NCI-H1105 (cell line): ENCODE results near the gene FBXO31.
"Not testable (repeated sequence)": the region's sequence is repeated elsewhere in the genome, so short reads cannot be mapped to it uniquely, and the experiment has no call there.

Source experiments
- DNase-seq: peaks from one replicate; lab custom pipeline; 2025; lab: John Stamatoyannopoulos, UW

The FBXO31 gene

GRCh38 chr16:87362828-87363559, 20.6 kb downstream of the FBXO31 start:
- not testable (repeated sequence) for DNase-seq

DNA sequence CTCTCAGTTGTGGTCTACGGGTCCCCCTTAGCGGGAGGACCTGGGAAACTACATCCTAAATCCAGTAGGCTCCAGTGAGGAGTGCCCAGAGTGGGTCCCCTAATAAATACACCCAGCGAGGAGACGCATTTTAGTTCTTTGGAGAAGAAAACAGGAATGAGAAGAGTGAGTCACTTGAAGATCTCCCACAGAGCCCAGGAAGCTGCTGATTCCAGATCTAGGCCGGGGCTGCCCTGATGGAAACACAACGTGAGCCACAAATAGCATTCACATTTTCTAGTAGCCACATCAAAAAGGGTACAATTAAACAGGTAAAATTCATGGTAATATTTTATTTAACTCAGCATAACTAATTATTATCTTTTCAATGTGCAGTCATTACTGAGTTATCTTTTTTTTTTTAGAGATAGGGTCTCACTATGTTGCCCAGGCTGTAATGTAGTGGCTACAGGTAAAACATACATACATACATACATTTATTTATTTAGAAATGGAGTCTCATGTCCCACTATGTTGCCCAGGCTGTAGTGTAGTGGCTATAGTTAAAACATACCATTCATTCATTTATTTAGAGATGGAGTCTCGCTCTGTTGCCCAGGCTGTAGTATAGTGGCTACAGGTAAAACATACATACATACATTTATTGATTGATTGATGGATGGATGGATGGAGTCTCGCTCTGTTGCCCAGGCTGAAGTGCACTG, 21.5 kb downstream of the FBXO31 start:
- DNase-seq: no peak

DNA sequence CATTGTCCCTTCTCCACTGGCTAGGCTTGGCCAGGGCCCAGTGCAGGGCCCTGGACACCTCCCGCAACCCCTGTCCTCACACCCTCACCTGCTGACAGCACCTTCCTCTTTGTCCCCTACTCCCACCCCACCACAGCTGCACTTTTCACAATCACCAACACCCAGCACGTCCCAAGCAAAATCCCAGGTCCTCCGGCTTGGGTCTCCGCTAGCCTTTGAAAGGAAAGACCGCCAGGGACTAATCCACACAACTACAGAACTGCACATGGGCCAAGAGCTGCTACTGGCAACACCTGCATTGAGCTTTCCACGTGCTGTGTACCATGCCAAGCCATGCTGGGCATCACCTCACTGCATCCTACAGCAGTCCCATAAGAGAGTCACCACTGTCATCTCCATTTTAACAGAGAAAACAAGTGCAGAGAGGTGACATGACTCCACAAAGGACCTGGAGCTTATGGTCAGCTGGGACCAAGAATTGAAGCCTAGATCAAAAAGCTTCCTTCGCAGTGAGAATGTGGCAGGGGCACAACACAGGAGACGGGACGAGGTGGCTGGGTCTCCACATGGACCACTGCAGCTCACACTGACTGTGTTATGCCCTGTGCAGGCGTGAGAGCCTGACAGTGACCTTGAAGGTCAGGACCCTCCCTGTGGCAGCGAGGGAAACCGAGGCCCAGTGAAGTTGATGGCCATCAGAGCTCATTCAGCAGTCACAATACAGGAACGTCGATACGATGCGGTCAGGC, 22.5 kb downstream of the FBXO31 start:
- no peak for DNase-seq

GRCh38 chr16:87359121-87359520, 24.5 kb downstream of the FBXO31 start:
- no peak for DNase-seq

GRCh38 chr16:87358696-87359095, 24.9 kb downstream of the FBXO31 start:
- DNase-seq: no peak

GRCh38 chr16:87358250-87358649, 25.3 kb downstream of the FBXO31 start:
- no peak for DNase-seq

- no peak for DNase-seq
Measured at GRCh38 chr16:87356491-87356853, 27.1 kb downstream of the FBXO31 start.

GRCh38 chr16:87353613-87354012, 30.0 kb downstream of the FBXO31 start:
- DNase-seq: no peak

DNA sequence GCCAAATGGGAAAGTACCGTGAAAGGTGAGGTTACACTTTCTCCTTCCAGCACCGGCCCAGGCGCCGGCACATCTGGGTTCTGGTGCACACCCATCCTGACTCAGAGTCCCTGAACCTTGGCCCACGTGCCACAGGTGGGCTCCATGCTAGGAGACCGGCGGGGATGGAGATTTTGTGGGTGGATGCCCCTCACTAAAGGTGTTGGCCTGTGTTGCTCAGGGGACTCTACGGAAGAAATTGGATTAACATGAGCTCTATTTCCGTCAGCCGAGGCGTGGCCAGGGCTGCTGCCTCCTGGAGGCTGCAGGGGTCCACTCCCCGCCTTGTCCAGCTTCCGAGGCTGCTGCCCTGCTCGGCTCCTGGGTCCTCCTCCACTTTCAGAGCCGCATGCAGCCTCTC, 30.8 kb downstream of the FBXO31 start:
- no peak for DNase-seq

DNA sequence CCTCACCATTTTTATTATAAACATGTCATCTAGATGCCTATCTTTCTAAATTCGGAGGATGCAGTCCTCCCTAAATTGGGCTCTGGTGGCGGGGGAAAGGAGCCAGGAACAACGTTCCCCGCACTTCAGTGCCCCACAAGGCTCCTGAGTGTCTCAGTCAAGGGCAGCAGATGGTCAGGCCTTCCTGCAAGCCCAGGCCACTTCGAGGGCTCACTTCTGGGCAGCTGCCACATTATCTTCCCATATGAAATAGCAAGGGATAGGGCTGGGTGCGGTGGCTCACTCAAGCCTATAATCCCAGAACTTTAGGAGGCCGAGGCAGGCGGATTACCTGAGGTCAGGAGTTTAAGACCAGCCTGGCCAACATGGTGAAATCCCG, 32.3 kb downstream of the FBXO31 start:
- DNase-seq: no peak

GRCh38 chr16:87350681-87351319, 32.8 kb downstream of the FBXO31 start:
- no peak for DNase-seq

DNA sequence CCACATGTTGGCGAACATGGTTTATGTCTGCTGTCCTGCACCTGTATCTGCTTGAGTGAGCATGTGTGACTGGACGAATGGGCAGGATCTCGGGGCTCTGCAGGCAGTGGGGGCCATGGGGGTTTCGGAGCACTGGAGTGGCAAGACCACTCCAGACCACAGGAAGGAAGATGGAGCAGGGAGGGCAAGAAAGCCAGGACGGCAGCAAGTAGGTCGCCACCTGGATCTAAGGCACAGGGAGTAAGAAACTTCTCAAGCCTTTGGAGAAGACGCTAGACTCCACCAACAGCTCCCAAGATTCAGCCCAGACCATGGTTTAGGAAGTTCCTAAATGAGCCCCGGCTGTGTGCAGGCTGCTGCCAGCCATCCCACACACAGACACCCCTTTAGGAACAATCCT, 33.5 kb downstream of the FBXO31 start:
- DNase-seq: no peak

- no peak for DNase-seq
Measured at GRCh38 chr16:87348616-87349157, 34.9 kb downstream of the FBXO31 start.

DNA sequence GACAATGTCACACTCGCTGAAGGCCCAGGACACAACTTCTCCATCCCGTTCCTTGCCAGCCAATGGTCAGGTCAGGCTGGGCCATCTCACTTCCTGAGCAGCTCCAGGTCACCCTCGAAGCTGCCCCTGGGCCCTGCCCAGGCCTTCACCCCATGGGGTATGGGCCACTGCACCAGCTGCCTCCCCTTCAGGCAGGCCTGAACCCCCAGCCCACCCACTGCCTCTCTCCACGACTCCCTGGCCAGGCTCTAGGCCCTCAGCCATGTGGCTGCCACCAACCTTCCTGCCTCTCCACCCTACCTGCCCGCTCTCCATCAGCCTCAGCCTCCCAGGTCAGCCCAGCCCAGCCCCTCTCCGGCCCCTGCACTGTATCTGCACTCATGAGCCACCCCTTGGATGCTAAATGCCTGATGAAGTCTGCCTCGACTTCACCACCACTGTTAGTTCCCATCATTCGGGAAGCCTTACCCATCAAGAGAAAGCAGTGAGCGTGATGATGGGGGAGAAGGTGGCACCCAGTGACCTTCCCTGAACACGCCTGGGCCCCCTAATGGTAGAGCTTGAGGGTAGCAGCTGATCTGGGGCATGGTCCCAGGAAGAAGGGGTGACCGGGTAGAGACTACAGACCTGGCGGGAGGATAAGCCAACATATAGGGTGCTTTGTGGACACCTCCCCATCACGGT, 35.5 kb downstream of the FBXO31 start:
- no peak for DNase-seq

- no peak for DNase-seq
Measured at GRCh38 chr16:87346517-87347060, 37.0 kb downstream of the FBXO31 start.

GRCh38 chr16:87345726-87346424, 37.7 kb downstream of the FBXO31 start:
- DNase-seq: no peak

DNA sequence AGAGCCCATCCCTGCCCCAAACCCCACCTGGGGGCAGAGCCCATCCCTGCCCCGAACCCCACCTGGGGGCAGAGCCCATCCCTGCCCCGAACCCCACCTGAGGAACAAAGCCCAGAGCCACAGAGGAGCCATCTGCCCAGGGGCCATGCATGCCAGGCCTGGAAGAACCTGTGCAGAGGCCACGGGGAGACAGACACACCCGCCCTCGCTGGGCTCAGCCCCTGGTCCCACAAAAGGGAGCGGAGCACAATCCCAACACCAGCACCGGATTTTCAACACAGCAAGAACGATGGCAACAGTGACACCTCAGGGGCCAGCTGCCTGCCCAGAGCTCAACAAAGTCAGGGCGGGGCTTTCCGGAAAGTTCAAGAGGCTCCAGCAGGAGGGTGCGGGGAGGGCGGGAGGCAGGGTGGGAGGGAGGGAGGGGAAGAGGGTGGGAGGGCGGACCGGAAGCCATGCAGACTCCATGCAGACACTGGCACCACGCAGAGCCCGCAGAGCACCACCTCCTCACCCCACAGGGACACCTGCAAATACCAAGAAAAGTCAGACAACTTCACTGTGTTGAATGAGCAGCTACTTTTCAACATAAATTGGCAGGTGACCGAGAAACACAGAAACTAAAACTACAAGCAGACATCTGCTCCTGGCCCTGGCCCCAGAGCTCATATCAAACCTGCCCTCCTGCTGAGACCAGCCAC, 38.5 kb downstream of the FBXO31 start:
- DNase-seq: no peak

DNA sequence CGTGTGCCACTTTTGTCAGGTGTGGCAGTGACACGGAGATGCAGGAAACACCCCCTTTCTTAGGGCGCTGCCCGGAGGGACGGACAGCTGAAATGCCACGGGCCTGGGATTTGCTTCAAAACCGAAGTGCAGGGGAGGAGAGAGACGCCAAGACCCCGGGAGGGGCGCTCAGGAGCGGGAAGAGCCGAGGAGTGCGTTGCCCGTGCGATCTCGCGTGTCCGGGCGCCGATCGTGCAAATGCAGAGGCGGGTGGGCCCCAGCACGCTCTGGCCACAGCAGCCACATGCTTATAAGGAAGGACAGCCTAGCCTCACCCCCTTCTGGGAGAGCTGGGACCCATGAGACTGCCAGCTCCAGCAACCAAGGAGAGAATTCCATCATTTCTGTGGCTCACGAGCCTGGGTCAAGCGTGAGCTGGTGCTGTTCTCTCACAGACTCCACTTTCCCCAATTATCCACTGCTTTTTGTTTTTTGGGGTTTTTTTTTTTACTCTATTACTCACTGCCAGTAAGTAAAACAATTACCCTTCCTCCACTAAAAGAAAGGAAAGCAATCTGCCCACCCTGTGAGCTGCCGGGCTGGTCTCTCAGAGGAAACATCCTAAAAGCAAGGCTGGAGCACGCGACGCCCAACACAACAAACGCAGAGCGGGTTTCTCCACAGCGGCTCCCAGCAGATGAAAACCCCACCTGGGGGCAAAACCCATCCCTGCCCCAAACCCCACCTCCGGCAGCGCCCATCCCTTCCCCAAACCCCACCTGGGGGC, 39.2 kb downstream of the FBXO31 start:
- no peak for DNase-seq

- DNase-seq: no peak
Measured at GRCh38 chr16:87343753-87344050, 39.9 kb downstream of the FBXO31 start.
